ENCODE data around the gene P3H2.

Gene P3H2

DNA sequence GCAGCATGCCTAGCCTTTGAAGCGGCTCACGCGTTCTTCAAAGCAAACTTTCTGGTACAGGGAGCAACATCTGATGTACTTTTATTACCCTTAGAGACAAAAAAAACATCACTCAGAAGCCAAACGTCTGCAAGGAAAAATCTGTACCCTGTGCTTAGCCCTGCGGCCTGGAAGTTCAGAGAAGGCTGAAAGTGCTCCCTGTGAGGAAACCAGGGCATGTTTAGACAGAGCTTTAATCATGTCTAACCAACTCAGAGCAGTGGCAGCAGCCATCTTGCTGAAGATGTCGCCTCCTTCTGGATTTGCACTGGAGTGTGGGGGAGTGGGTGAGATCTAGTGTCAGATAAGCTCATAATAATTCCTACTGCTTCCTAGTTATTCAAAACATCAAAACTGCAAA is 170.4 kb downstream of the P3H2 start:
- Histone ChIP-seq H3K27me3 (ENCODE audit: insufficient read depth, low read length) (no peaks in the 10 kb centered on the region), H3K27ac (ENCODE audit: low read depth, low read length) (no peak overlapping the region), H3K36me3 (ENCODE audit: insufficient read depth, low read length) (no peaks in the 10 kb centered on the region), H3K4me3 (ENCODE audit: low read depth, low read length) (no peak overlapping the region), H3K79me2 (ENCODE audit: control insufficient read depth, insufficient read depth, low read length, unreplicated experiment) (no peaks in the 10 kb centered on the region), H3K4me1 (ENCODE audit: control insufficient read depth, insufficient read depth, low read length, unreplicated experiment) (no peaks in the 10 kb centered on the region), H2AFZ (ENCODE audit: low read length, unreplicated experiment) (no peak overlapping the region)

DNA sequence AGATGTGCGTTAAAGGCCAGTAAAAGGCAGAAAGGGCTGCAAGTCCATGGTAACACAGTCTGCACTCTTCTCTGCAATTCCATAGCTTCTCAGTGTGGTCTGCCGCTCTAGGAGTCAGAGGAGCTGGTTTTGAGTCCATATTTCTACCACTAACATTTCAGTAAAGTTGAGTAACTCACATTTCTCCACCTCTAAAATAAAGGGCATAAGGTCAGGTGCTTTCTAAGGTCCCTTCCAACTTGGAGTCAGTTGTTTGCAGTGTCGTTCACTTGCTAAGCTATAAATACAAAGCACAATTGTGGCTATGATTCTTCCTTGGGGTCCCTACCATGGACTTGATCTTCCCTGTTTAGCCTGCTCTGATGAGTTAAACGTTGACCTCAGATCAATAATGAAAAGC is 171.1 kb downstream of the P3H2 start:
- Histone ChIP-seq H3K79me2 (ENCODE audit: control insufficient read depth, insufficient read depth, low read length, unreplicated experiment) (no peaks in the 10 kb centered on the region), H3K36me3 (ENCODE audit: insufficient read depth, low read length) (no peaks in the 10 kb centered on the region), H2AFZ (ENCODE audit: low read length, unreplicated experiment) (no peak overlapping the region), H3K27ac (ENCODE audit: low read depth, low read length) (no peak overlapping the region), H3K4me3 (ENCODE audit: low read depth, low read length) (no peak overlapping the region), H3K27me3 (ENCODE audit: insufficient read depth, low read length) (no peaks in the 10 kb centered on the region), H3K4me1 (ENCODE audit: control insufficient read depth, insufficient read depth, low read length, unreplicated experiment) (no peaks in the 10 kb centered on the region)

DNA sequence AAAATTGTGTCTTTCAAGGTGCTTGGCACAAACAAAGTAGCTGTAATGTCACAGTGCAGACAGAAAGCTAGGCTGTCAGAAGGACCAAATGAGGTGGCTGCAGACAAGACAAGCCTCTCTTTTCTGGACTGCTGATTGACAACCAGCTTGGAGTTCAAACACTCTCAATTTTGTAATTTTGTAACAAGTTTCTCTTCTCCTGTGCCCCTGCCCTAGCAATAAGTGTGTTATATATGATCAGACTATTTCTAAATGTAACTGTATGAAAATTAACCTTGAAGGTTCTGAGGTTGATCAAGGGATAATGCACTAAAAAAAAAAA is 172.0 kb downstream of the P3H2 start:
- Histone ChIP-seq H3K79me2 (ENCODE audit: control insufficient read depth, insufficient read depth, low read length, unreplicated experiment) (no peaks in the 10 kb centered on the region), H3K36me3 (ENCODE audit: insufficient read depth, low read length) (no peaks in the 10 kb centered on the region), H3K27me3 (ENCODE audit: insufficient read depth, low read length) (no peaks in the 10 kb centered on the region), H2AFZ (ENCODE audit: low read length, unreplicated experiment) (no peak overlapping the region), H3K4me1 (ENCODE audit: control insufficient read depth, insufficient read depth, low read length, unreplicated experiment) (no peaks in the 10 kb centered on the region), H3K4me3 (ENCODE audit: low read depth, low read length) (no peak overlapping the region), H3K27ac (ENCODE audit: low read depth, low read length) (no peak overlapping the region)

DNA sequence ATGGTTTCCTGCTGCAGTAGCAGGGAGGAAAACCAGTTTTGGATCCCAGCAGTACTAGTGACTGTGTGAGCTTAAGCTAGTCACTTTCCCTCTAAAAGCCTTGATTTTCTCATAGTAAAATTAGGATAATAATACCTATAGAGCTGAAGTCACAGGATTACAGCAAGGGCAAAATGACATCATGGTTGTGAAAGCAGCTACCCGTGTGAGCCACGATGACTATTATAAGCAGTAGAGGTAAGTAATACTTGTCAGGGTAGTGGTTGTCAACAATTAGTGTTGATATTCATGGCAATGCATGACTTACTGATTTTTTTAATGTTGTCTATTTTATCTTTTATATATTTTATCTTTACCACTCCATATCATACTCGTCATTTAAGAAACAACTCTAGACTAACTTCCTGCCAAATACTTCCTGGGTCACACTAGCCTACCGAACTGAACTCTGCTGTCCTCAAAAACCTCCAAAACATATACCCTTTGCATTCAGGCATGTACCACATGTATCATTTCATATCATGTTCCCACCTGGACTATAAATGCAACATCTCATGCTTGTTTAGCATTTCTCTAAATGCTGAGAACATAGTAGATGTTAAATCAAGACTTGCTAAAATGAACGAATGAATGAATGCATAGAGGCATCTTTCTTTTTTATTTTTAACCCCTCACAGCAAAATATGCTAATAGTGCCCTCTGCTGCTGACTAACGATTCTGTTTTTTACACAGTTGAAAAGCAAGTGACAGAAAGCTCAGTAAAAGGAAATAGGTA is 172.6 kb downstream of the P3H2 start:
- no peaks in the 10 kb centered on the region for H3K27me3 ChIP-seq (ENCODE audit: insufficient read depth, low read length)

DNA sequence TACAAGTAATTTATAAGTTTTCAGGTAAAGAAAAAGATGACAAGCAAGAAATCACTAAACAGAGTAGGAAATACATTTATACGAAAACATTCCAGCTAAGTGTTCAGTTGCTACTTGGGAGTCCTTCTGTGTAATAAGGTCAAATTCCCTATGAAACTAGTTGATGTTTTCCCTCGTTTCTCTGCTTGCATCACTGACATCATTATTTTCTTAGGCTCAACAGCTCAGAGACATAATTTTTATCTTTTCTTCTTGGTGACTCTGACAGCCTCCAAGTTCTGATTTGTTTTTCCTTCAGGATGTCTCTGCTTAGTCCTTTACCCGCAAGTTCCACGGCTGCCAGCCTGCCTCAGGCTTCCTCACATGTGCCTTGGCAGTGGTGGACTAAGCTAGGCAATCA is 173.6 kb downstream of the P3H2 start:
- H3K79me2 ChIP-seq (ENCODE audit: control insufficient read depth, insufficient read depth, low read length, unreplicated experiment): no peaks in the 10 kb centered on the region
- peaks cover under 1% of the 10 kb centered on the region for H3K4me1 ChIP-seq (ENCODE audit: control insufficient read depth, insufficient read depth, low read length, unreplicated experiment)
- H3K27ac ChIP-seq (ENCODE audit: low read depth, low read length): no peak overlapping the region
- H2AFZ ChIP-seq (ENCODE audit: low read length, unreplicated experiment): no peak overlapping the region
- no peaks in the 10 kb centered on the region for H3K27me3 ChIP-seq (ENCODE audit: insufficient read depth, low read length)
- no peaks in the 10 kb centered on the region for H3K36me3 ChIP-seq (ENCODE audit: insufficient read depth, low read length)
- no peak overlapping the region for H3K4me3 ChIP-seq (ENCODE audit: low read depth, low read length)

More for the DNA sequence above, 172.6 kb downstream of the P3H2 start:
- no peak overlapping the region for H3K4me3 ChIP-seq (ENCODE audit: low read depth, low read length)
- H2AFZ ChIP-seq (ENCODE audit: low read length, unreplicated experiment): no peak overlapping the region
- H3K4me1 ChIP-seq (ENCODE audit: control insufficient read depth, insufficient read depth, low read length, unreplicated experiment): no peaks in the 10 kb centered on the region
- H3K79me2 ChIP-seq (ENCODE audit: control insufficient read depth, insufficient read depth, low read length, unreplicated experiment): no peaks in the 10 kb centered on the region
- H3K36me3 ChIP-seq (ENCODE audit: insufficient read depth, low read length): no peaks in the 10 kb centered on the region
- H3K27ac ChIP-seq (ENCODE audit: low read depth, low read length): no peak overlapping the region

DNA sequence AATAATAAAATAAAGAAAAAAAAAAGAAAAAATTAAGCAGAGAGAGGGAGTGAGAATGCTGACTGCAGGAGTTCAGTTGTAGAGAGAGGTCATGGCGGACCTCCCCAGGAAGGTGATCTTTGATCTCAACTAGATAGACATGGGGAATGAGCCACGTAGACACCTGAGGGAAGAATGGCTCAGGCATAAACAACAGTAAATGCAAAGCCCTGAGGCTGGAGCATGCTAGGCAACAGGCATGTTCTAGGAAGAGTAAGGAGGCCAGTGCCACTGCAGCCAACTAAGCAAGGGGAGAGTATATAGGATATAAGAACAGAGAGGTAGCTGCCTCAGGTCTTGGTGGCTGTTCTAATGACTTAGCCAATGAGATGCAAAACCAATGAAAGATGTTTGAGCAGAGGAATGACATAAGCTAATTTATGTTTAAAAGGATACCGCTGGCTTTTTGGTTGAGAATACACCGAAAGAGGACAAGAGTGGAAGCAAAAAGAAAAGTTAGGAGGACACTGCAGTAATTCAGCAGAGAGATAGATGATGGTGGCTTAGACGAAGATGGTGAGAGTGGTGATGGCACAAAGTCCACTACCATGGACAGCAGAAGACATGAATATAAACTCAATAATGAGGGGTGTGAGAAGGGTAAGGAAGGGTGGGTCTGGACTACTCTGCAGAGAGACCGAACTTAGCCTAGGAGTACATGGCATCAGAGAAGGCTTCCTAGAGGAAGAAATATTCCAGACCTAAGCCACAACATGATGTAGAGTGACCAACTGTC is 174.6 kb downstream of the P3H2 start:
- peaks cover 9% of the 10 kb centered on the region for H3K4me1 ChIP-seq (ENCODE audit: control insufficient read depth, insufficient read depth, low read length, unreplicated experiment)
- H3K4me3 ChIP-seq (ENCODE audit: low read depth, low read length): no peak overlapping the region
- no peak overlapping the region for H3K27ac ChIP-seq (ENCODE audit: low read depth, low read length)
- H2AFZ ChIP-seq (ENCODE audit: low read length, unreplicated experiment): no peak overlapping the region
- no peaks in the 10 kb centered on the region for H3K79me2 ChIP-seq (ENCODE audit: control insufficient read depth, insufficient read depth, low read length, unreplicated experiment)
- H3K36me3 ChIP-seq (ENCODE audit: insufficient read depth, low read length): no peaks in the 10 kb centered on the region
- no peaks in the 10 kb centered on the region for H3K27me3 ChIP-seq (ENCODE audit: insufficient read depth, low read length)

DNA sequence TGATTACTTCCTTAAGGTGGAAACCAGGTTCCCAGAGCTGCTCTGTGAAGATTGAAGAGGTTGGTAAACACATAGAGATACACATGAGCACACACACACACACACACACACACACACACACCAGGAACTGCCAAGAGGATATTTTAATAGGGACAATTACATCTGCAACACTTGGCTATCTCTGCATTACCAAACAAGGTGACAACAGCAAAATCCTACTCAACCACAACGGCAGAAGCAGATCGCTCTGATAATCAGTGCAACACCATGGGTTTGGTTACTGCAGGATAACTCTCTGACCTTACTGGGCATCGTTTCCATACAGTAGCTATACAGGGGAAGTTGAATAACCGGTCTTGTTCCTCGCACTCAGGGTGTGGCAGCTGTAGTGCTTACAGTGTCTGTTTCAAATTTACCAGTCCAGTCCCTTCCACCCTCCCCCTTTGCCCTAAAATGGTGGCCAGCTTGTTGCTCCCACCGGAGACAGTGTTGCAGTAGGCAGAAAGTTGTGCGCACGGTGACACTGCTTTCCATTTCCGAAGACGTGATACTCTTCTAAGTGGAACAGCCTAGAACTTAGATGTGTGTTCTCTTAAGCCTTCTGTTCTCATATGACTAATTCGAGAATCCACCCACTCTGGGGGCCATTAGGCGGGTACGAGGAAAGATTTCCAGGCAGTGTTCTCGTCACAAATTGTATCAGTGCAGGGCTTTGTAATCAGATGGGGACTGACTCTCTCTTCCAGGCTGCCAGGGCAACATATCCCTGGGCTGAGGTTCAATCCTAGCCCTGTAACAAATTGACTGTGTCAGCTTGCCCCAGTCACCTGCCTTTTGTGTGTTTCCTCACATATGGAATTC is 176.2 kb downstream of the P3H2 start:
- H3K4me3 ChIP-seq (ENCODE audit: low read depth, low read length): no peak overlapping the region
- peaks cover 9% of the 10 kb centered on the region for H3K4me1 ChIP-seq (ENCODE audit: control insufficient read depth, insufficient read depth, low read length, unreplicated experiment)
- no peak overlapping the region for H3K27ac ChIP-seq (ENCODE audit: low read depth, low read length)
- no peaks in the 10 kb centered on the region for H3K36me3 ChIP-seq (ENCODE audit: insufficient read depth, low read length)
- no peak overlapping the region for H2AFZ ChIP-seq (ENCODE audit: low read length, unreplicated experiment)
- H3K27me3 ChIP-seq (ENCODE audit: insufficient read depth, low read length): no peaks in the 10 kb centered on the region
- H3K79me2 ChIP-seq (ENCODE audit: control insufficient read depth, insufficient read depth, low read length, unreplicated experiment): no peaks in the 10 kb centered on the region

DNA sequence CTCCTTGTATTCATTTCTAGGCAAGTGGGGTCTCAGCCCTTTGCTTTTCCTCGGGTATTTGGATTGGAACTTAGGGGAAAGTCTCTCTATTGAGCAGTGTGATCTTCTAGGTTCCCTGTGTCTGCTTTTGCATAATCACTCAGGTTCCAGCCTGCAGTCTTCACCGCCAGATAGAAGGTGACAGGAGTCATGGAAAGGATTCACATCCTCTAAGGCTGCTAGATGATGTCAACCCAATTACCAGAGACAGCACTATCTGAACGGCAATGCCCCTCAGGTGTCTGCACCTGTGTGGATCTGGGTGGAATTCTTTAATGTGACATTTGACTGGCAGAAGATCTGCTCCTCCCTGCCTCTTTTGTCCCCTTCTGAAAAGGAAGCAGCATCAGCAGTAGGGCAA is 177.7 kb downstream of the P3H2 start:
- Histone ChIP-seq H3K27me3 (ENCODE audit: insufficient read depth, low read length) (no peaks in the 10 kb centered on the region), H3K4me1 (ENCODE audit: control insufficient read depth, insufficient read depth, low read length, unreplicated experiment) (peaks cover 11% of the 10 kb centered on the region), H3K79me2 (ENCODE audit: control insufficient read depth, insufficient read depth, low read length, unreplicated experiment) (no peaks in the 10 kb centered on the region), H3K4me3 (ENCODE audit: low read depth, low read length) (no peak overlapping the region), H3K36me3 (ENCODE audit: insufficient read depth, low read length) (no peaks in the 10 kb centered on the region), H3K27ac (ENCODE audit: low read depth, low read length) (no peak overlapping the region), H2AFZ (ENCODE audit: low read length, unreplicated experiment) (no peak overlapping the region)

DNA sequence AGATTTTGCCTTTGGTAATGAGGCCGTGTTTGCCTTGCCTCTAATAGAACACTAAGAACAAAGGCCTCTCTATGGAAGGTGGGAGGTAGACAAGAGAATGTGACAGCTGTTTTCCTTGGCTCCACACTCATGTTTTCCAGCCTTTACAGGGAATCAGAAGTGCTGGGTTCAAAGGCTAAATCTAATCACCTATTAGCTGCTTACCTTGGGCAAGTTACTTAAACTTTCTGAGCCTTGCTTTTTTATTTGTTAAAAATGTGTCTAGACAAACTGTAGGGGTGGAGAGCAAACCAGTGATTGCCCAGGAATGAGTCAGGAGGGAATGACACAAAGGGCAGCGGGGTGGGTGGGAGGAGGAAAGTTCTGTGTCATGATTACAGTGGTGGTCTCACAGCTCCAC is 179.0 kb downstream of the P3H2 start:
- peaks cover 24% of the 10 kb centered on the region for H3K4me1 ChIP-seq (ENCODE audit: control insufficient read depth, insufficient read depth, low read length, unreplicated experiment)
- no peaks in the 10 kb centered on the region for H3K27me3 ChIP-seq (ENCODE audit: insufficient read depth, low read length)
- no peak overlapping the region for H2AFZ ChIP-seq (ENCODE audit: low read length, unreplicated experiment)
- H3K36me3 ChIP-seq (ENCODE audit: insufficient read depth, low read length): no peaks in the 10 kb centered on the region
- H3K79me2 ChIP-seq (ENCODE audit: control insufficient read depth, insufficient read depth, low read length, unreplicated experiment): no peaks in the 10 kb centered on the region
- no peak overlapping the region for H3K27ac ChIP-seq (ENCODE audit: low read depth, low read length)
- no peak overlapping the region for H3K4me3 ChIP-seq (ENCODE audit: low read depth, low read length)

DNA sequence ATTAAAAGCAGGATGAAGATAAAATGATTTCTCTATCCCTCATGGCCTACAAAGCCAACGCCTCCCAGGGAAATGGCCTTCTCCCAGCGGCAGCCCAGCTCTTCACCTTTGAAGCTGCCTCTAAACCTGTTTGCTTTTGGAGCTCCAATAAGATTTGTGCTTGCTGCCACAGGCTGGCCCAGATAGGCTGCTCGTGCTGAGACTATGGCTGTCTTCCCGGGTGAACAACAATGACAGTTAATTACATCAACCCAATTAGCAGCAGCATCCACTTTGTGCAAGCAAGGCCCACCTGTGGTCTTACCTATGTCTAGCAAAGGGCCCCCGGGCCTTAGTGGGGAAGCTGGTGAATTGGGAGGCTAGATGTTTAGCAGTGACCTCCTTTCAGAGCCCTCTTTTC is 179.6 kb downstream of the P3H2 start:
- Histone ChIP-seq H3K4me3 (ENCODE audit: low read depth, low read length) (no peak overlapping the region), H3K4me1 (ENCODE audit: control insufficient read depth, insufficient read depth, low read length, unreplicated experiment) (peaks cover 29% of the 10 kb centered on the region), H3K27ac (ENCODE audit: low read depth, low read length) (no peak overlapping the region), H3K27me3 (ENCODE audit: insufficient read depth, low read length) (no peaks in the 10 kb centered on the region), H2AFZ (ENCODE audit: low read length, unreplicated experiment) (no peak overlapping the region), H3K36me3 (ENCODE audit: insufficient read depth, low read length) (no peaks in the 10 kb centered on the region), H3K79me2 (ENCODE audit: control insufficient read depth, insufficient read depth, low read length, unreplicated experiment) (no peaks in the 10 kb centered on the region)

Measured in ACC112 (cell line).